DMS53 treated with DMSO at 0.1 percent for 48 hours (cell line): Measurements from ENCODE around the gene USH2A.

ENCODE experiments used
- DNase-seq: peaks from one replicate; lab custom pipeline; 2025; ENCODE audit not compliant: unreplicated experiment; lab: John Stamatoyannopoulos, UW

The USH2A gene

GRCh38 chr1:215883004-215883403, 540.2 kb downstream of the USH2A start:
- DNase-seq: no peak

- DNase-seq: no peak
Observed at GRCh38 chr1:215878843-215879242, 544.4 kb downstream of the USH2A start.

GRCh38 chr1:215878128-215878527, 545.1 kb downstream of the USH2A start:
- no peak for DNase-seq

GRCh38 chr1:215877452-215877951, 545.7 kb downstream of the USH2A start:
- no peak for DNase-seq

- no peak for DNase-seq
Observed at GRCh38 chr1:215875712-215876111, 547.5 kb downstream of the USH2A start.

GRCh38 chr1:215875236-215875635, 548.0 kb downstream of the USH2A start:
- no peak for DNase-seq

GRCh38 chr1:215872658-215873057, 550.6 kb downstream of the USH2A start:
- DNase-seq: no peak

- DNase-seq: no peak
Observed at GRCh38 chr1:215868500-215868899, 554.7 kb downstream of the USH2A start.

- DNase-seq: no peak
Observed at GRCh38 chr1:215865060-215865459, 558.2 kb downstream of the USH2A start.

GRCh38 chr1:215863796-215864195, 559.5 kb downstream of the USH2A start:
- no peak for DNase-seq

GRCh38 chr1:215860833-215861232, 562.4 kb downstream of the USH2A start:
- no peak for DNase-seq

- DNase-seq: no peak
Observed at GRCh38 chr1:215857317-215857716, 565.9 kb downstream of the USH2A start.

GRCh38 chr1:215845234-215845891, 577.9 kb downstream of the USH2A start:
- DNase-seq: no peak

- DNase-seq: no peak
Observed at GRCh38 chr1:215844777-215845176, 578.5 kb downstream of the USH2A start.

- no peak for DNase-seq
Observed at GRCh38 chr1:215844266-215844665, 579.0 kb downstream of the USH2A start.

GRCh38 chr1:215842905-215843304, 580.3 kb downstream of the USH2A start:
- DNase-seq: no peak

- DNase-seq: no peak
Observed at GRCh38 chr1:215835951-215836350, 587.3 kb downstream of the USH2A start.

GRCh38 chr1:215833941-215834729, 589.1 kb downstream of the USH2A start:
- DNase-seq: no peak

- DNase-seq: no peak
Observed at GRCh38 chr1:215830226-215830810, 592.9 kb downstream of the USH2A start.

- no peak for DNase-seq
Observed at GRCh38 chr1:215825056-215825455, 598.2 kb downstream of the USH2A start.

- no peak for DNase-seq
Observed at GRCh38 chr1:215824245-215824644, 599.0 kb downstream of the USH2A start.

- DNase-seq: no peak
Observed at GRCh38 chr1:215819114-215819513, 604.1 kb downstream of the USH2A start.
